ENCODE results near the gene OOSP1.
"Not testable (repeated sequence)": the region's sequence is repeated elsewhere in the genome, so short reads cannot be mapped to it uniquely, and the experiment has no call there.

Gene OOSP1

DNA sequence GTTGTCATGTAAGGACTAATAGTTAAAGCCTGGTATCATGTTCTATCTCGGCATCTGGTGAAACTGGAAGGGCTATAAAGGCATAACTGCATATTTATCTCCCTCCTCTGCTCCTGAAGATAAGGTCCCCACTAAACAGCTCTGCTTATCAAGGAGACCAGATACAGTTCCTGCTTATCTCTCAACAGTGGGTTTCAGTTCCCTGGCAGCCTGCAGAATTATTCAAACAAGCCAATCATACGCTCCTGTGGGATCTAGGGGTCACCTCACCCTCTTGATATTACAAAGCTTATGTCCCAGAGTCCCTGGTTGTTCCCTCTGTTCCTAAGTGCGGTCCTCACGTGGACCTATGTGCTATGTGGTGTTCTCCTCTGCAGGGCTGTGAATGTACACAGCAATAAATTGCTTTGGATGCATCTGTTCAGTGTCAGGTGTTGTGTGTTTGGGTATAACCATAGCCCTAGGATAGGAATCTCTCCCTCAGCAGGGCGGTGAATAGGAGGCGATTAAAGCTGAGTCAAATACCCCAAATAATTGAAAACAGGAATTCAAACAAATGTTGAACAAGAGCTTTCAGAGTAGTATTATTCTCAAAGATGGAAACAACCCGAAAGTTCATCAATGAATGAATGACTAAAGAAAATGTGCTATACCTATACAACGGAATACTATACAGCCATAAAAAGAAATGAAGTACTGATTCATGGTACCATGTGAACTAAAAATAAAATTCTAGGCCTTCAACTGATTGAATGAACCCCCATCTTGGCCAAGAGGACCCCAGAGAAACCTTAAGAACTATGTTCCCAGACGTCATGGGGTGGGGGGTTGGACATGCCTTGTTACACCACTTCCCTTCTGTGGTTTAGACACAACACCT is 22.5 kb downstream of the OOSP1 start:
- in situ Hi-C loops (cut with HindIII; ENCODE audit: low sequenced_read_pairs) = no loop called here

GRCh38 chr11:59962107-59962482 is 23.9 kb downstream of the OOSP1 start:
- in situ Hi-C loops (cut with HindIII; ENCODE audit: low sequenced_read_pairs) = no loop called here

GRCh38 chr11:59963733-59964132 is 25.5 kb downstream of the OOSP1 start, which contains the start of gene OOSP4A:
Gene OOSP4A (plus strand): TSS chr11:59964033. CDS start chr11:59964033, 0 bp downstream.
- in situ Hi-C loops (cut with HindIII; ENCODE audit: low sequenced_read_pairs) = no loop called here

GRCh38 chr11:59965424-59965823 is 27.2 kb downstream of the OOSP1 start:
- in situ Hi-C loops (cut with HindIII; ENCODE audit: low sequenced_read_pairs) = no loop called here

DNA sequence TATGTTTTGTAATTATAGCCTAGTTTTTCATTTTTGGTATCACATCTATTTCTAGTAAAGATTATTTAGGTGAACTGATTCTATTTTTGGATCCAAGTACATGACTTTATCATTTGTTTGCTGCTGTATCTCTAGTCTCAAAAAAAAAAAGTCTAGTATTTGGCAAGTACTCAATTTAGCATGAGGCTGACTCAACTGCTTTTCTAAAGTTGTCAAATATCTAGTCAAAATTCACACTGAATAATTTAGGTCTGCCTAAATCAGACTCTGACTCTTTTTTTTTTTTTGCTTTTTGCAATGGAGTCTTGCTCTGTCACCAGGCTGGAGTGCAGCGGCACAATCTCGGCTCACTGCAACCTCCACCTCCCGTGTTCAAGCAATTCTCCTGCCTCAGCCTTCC is 28.0 kb downstream of the OOSP1 start:
- in situ Hi-C loops (cut with HindIII; ENCODE audit: low sequenced_read_pairs) = no loop called here

DNA sequence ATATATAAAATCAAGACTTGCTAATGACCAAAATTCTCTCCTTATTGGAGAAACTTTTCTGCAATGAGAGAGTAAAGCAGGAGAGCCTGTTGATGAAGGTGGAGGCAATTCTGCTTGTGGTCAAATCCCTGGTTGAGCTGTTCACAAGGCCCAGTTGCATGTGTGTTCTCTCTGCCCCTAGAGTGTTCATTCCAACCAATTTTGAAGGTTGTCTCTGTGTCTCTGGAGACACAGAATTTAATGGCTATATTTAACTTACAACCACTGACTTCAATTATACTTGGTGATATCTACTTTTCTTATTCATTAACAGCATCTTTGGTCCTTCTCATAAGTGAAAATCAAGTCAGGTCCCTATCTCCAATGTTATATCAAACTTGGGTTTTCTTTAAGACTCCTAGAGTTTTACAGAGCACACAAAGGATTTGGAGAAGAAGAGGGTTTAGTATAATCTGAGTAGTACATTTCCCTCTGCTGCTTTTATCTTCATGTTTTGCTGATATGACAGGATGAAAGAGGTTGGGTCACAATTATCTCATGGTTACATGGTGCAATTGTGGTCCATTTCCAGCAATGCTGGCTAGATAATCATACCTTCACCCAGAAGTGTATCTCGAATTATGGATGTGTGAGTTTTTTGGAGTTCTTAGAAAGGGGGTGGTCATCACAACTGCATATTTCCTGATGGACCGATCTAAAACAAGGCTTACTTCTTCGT is 29.6 kb downstream of the OOSP1 start:
- in situ Hi-C loops (cut with HindIII; ENCODE audit: low sequenced_read_pairs) = no loop called here

DNA sequence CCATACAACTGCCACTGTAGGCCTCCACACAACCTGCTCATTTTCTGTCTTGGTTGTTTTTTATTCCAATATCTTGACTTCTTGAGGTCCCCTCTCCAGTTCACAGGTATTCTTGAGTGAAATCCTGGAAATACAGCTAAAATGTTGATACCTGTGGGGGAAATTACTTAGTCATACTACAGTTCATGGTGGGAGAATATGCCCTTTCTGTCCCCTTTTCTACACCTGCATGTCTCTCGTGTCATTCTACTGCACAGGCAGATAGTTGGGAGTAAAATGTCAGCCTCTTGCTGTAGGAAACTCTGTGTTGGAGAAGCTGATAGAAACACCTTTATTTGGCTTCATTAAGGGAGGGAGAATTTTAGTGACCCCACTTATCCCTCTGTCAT is 30.2 kb downstream of the OOSP1 start:
- in situ Hi-C loops (cut with HindIII; ENCODE audit: low sequenced_read_pairs) = no loop called here

DNA sequence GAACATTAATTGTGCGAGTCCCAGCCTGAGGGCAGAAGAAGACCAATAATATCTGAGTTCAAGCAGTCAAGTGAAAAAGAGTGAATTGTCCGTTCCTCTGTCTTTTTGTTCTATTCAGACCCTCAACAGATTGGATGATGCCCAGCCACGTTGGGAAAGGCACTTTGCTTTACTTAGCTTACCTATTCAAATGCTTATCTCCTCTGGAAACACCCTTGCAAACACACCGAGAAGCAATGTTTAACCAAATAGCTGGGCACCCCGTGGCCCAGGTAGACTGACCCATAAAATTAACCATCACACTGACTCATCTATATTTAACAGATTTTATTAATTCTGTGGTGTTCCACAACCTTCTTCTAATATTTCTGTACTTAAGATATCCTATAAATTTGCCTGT is 34.9 kb downstream of the OOSP1 start:
- in situ Hi-C loops (cut with HindIII; ENCODE audit: low sequenced_read_pairs) = no loop called here

- in situ Hi-C loops (cut with HindIII; ENCODE audit: low sequenced_read_pairs) = no loop called here
These were observed 43.0 kb downstream of the OOSP1 start for GRCh38 chr11:59981106-59981770.

- in situ Hi-C loops (cut with HindIII; ENCODE audit: low sequenced_read_pairs) = not testable (repeated sequence)
These were observed 43.8 kb downstream of the OOSP1 start for GRCh38 chr11:59982037-59982436.

- in situ Hi-C loops (cut with HindIII; ENCODE audit: low sequenced_read_pairs) = no loop called here
These were observed 45.0 kb downstream of the OOSP1 start for GRCh38 chr11:59983212-59983611.

- in situ Hi-C loops (cut with HindIII; ENCODE audit: low sequenced_read_pairs) = no loop called here
These were observed 46.1 kb downstream of the OOSP1 start for GRCh38 chr11:59984368-59984767.

DNA sequence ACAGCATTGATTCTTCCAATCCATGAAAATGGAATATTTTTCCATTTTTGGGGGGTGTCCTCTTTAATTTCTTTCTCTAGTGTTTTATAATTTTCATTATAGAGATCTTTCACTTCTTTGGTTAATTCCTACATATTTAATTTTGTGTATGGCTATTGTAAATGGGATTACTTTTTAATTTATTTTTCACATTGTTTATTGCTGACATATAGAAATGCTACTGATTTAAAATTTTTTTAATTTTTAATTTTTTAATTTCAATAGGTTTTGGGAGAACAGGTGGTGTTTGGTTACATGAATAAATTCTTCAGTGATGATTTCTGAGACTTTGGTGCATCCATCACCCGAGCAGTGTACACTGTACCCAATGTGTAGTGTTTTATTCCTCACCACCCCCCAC is 52.2 kb downstream of the OOSP1 start:
- in situ Hi-C loops (cut with HindIII; ENCODE audit: low sequenced_read_pairs) = no loop called here

- in situ Hi-C loops (cut with HindIII; ENCODE audit: low sequenced_read_pairs) = no loop called here
These were observed 54.2 kb downstream of the OOSP1 start for GRCh38 chr11:59992425-59992824.

DNA sequence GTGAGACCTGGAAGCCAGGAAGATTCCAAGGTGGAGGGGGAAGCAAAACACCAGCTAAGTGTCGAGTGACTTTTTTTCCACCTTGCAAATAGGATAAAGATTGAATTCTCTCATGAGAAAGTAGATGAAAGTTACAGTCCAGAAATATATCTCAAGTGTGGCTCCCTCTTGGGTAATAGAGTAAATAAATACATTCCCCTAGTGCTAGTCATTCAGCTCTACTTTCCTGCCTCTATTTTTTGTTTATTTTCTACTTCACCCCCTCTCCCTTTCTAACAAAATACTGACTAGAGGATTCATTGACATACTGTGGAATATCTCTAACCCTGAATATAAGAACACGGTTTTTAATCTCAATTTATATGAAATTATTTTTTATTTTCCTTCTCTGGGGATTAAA is 59.6 kb downstream of the OOSP1 start:
- in situ Hi-C loops (cut with HindIII; ENCODE audit: low sequenced_read_pairs) = no loop called here

GRCh38 chr11:59999691-60000090 is 61.5 kb downstream of the OOSP1 start:
- in situ Hi-C loops (cut with HindIII; ENCODE audit: low sequenced_read_pairs) = no loop called here

DNA sequence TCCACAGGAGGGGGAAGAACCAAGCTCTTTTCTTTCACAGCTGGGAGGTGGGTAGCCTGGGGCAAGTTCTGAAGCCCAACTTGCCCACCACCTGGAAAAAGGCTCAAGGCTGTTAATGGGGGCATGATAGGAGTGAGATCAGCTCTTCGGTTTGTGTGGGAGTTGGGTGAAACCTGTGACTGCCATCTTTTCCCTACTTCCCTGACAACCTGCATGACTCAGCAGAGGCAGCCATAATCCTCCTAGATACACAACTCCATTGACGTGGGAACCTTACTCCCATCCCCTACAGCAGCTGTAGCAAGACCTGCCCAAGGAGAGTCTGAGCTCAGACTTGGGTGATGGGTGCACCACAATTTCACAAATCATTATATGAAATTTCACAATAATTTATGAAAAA is 65.5 kb downstream of the OOSP1 start:
- in situ Hi-C loops (cut with HindIII; ENCODE audit: low sequenced_read_pairs) = no loop called here

DNA sequence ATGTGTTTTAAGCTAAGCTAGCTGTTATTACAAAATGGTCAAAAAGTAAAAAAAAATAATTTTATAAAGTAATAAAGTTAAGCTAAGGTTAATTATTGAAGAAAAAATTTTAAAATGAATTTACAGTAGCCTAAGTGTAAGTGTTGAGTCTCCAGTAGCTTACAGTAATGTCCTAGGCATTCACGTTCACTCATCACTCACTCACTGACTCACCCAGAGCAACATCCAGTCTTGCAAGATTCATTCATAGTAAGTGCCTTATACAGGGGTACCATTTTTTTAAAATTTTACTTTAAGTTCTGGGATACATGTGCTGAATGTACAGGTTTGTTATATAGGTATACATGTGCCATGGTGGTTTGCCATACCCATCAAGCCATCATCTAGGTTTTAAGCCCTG is 67.1 kb downstream of the OOSP1 start:
- in situ Hi-C loops (cut with HindIII; ENCODE audit: low sequenced_read_pairs) = no loop called here
